ENCODE measurements around the gene UGT1A3. TPM values are rescaled to one million over a fixed set of nuclear protein-coding genes. Genes with fewer than 3 reads are reported as not detected.

Gene UGT1A3
- total RNA-seq, 1 experiment from 2014 or later: 5.9 TPM

DNA sequence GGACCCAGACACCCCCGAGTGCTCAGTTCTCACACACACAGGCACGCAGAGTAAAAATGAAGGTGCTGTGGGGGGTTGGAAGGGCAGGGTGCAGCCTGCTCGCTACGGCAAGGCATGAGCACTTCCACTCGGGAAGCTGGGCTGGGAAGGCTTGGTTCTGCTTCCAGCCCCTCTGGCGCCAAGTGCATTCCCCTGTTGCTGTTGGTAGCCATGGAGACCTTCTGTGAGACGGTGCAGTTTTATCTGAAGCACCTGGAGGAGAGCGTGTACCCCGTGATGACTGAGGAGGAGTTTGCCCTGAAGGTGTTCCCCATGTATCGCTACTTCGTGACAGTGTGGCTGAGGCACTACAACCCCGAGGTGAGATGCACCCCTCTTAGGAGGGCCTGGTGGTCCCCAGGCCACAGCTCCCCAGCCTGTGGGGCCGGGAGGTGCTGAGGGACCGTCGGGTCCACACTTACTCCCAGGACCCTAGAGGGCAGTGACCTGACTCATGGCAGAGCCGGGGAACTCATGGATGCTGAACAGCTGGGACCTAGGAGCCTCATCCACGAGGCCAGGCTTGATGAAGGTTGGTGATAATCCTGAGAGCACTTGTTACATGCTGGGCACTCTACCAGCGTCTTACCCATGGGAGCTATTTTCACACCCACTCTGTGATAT is 64.8 kb downstream of the UGT1A3 start:
- peaks cover 6% of the 10 kb centered on the region for H3K36me3 Mint-ChIP-seq (ENCODE audit: insufficient read depth, unreplicated experiment)
- CTCF ChIA-PET: no interaction called here
- intact Hi-C loops (cut with micrococcal nuclease; ENCODE audit: unreplicated experiment): no loop called here

DNA sequence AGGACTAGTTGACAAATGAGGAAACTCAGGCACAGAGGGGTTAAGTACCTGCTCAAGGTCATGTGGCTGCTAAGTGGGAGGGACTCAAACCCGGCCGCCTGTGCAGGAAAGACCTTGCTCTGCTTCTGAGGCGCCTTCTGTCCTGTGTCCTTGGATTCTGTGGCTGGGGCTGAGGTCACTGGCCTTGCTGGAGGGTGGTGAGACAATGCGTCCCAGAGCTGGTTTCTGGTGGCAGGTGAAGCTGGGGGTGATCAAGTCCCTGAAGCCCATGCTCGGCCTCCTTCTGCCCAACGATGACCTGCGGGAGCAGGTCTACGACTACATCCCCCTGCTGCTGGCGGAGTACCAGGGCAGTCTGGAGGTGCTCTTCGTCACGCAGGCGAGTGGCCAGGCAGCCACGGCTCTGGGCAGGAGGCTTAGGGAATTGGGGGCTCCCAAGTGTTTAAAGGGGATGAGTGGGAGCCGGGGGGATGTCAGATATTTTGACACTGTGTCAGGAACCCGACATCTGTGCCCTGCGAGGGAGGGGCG is 65.4 kb downstream of the UGT1A3 start:
- Mint-ChIP-seq H3K4me3 (ENCODE audit: low read depth, unreplicated experiment) (no peak overlapping the region), H3K9me3 (ENCODE audit: low read depth, unreplicated experiment) (no peaks in the 10 kb centered on the region), H3K36me3 (ENCODE audit: insufficient read depth, unreplicated experiment) (peaks cover 2% of the 10 kb centered on the region), H3K27ac (ENCODE audit: unreplicated experiment) (no peak overlapping the region), H3K27me3 (ENCODE audit: unreplicated experiment) (peaks cover 10% of the 10 kb centered on the region), H3K4me1 (ENCODE audit: low read depth, unreplicated experiment) (no peaks in the 10 kb centered on the region)
- BruUV-seq (replicated peaks): no TSS peak
- intact Hi-C loops (cut with micrococcal nuclease; ENCODE audit: unreplicated experiment): no loop called here
- TF ChIP-seq, protein P1, sequence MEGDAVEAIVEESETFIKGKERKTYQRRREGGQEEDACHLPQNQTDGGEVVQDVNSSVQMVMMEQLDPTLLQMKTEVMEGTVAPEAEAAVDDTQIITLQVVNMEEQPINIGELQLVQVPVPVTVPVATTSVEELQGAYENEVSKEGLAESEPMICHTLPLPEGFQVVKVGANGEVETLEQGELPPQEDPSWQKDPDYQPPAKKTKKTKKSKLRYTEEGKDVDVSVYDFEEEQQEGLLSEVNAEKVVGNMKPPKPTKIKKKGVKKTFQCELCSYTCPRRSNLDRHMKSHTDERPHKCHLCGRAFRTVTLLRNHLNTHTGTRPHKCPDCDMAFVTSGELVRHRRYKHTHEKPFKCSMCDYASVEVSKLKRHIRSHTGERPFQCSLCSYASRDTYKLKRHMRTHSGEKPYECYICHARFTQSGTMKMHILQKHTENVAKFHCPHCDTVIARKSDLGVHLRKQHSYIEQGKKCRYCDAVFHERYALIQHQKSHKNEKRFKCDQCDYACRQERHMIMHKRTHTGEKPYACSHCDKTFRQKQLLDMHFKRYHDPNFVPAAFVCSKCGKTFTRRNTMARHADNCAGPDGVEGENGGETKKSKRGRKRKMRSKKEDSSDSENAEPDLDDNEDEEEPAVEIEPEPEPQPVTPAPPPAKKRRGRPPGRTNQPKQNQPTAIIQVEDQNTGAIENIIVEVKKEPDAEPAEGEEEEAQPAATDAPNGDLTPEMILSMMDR (IDR thresholded peaks at IDR 0.05; ENCODE audit: unreplicated experiment): no peak
- no peak for DNase-seq
- CTCF ChIA-PET: no interaction called here

More for the DNA sequence above, 64.8 kb downstream of the UGT1A3 start:
- Mint-ChIP-seq H3K27ac (ENCODE audit: unreplicated experiment) (no peak overlapping the region), H3K4me1 (ENCODE audit: low read depth, unreplicated experiment) (no peaks in the 10 kb centered on the region), H3K4me3 (ENCODE audit: low read depth, unreplicated experiment) (no peak overlapping the region), H3K27me3 (ENCODE audit: unreplicated experiment) (peaks cover 10% of the 10 kb centered on the region), H3K9me3 (ENCODE audit: low read depth, unreplicated experiment) (no peaks in the 10 kb centered on the region)
- no TSS peak for BruUV-seq (replicated peaks)
- no peak for DNase-seq
- TF ChIP-seq, protein P1 (IDR thresholded peaks at IDR 0.05; ENCODE audit: unreplicated experiment): no peak

DNA sequence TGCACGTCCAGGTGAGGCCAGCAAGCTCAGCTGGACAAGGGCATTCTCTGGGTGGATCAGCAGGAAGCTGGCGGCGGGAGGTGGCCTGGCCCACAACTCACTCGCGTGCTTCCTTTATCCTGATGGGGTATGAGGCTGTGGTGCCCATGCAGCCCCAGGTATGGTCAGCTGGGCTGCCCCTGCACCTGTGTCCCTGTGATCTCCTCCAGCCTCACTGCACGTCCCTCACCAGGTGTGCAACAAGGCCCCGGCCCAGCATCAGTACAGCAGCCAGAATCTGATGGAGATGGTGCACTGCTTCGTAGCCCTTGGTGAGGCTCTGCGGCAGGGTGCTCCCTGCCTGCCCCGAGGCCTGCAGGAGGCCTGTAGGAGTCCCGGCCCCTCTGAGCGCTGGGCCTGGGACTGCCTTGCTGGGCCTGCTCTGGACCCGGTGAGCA is 66.9 kb downstream of the UGT1A3 start:
- Mint-ChIP-seq H3K36me3 (ENCODE audit: insufficient read depth, unreplicated experiment) (no peaks in the 10 kb centered on the region), H3K27me3 (ENCODE audit: unreplicated experiment) (peaks cover 2% of the 10 kb centered on the region), H3K9me3 (ENCODE audit: low read depth, unreplicated experiment) (no peaks in the 10 kb centered on the region), H3K4me3 (ENCODE audit: low read depth, unreplicated experiment) (no peak overlapping the region), H3K27ac (ENCODE audit: unreplicated experiment) (no peak overlapping the region), H3K4me1 (ENCODE audit: low read depth, unreplicated experiment) (peaks cover 7% of the 10 kb centered on the region)
- no peak for DNase-seq
- intact Hi-C loops (cut with micrococcal nuclease; ENCODE audit: unreplicated experiment): no loop called here
- TF ChIP-seq, protein P1 (IDR thresholded peaks at IDR 0.05; ENCODE audit: unreplicated experiment): no peak
- CTCF ChIA-PET: interaction anchor here (0.7 kb wide), 1 partner anchor 85 kb away, joined by 6 read pairs; no protein-coding TSS in a partner anchor
- BruUV-seq (replicated peaks): no TSS peak

DNA sequence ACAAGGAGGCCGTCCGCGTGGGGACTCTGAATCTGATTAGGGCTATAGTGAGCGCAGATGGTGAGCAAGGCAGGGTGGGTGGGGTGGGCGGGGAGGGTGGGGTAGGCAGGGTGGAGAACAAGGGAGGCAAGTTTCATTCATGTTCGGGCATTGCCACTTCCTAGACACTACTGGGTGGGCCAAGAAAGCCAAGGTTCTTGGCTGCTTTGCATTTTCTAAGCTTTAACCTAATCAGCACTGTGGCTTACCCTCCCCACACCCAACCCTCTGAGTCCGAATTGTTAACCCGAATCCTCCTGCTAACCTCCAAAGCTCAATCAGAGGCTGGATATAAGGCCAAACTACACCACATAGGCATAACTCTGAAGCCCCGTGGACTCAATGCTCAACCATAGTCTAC is 67.4 kb downstream of the UGT1A3 start:
- no peak overlapping the region for H3K4me3 Mint-ChIP-seq (ENCODE audit: low read depth, unreplicated experiment)
- no peak for DNase-seq
- no peaks in the 10 kb centered on the region for H3K36me3 Mint-ChIP-seq (ENCODE audit: insufficient read depth, unreplicated experiment)
- H3K4me1 Mint-ChIP-seq (ENCODE audit: low read depth, unreplicated experiment): peaks cover 12% of the 10 kb centered on the region
- no TSS peak for BruUV-seq (replicated peaks)
- intact Hi-C loops (cut with micrococcal nuclease; ENCODE audit: unreplicated experiment): no loop called here
- no peaks in the 10 kb centered on the region for H3K9me3 Mint-ChIP-seq (ENCODE audit: low read depth, unreplicated experiment)
- no peaks in the 10 kb centered on the region for H3K27me3 Mint-ChIP-seq (ENCODE audit: unreplicated experiment)
- CTCF ChIA-PET: interaction anchor here (0.7 kb wide), 1 partner anchor 84 kb away, joined by 6 read pairs; no protein-coding TSS in a partner anchor
- TF ChIP-seq, protein P1 (IDR thresholded peaks at IDR 0.05; ENCODE audit: unreplicated experiment): no peak
- H3K27ac Mint-ChIP-seq (ENCODE audit: unreplicated experiment): no peak overlapping the region

All from Calu3 (cell line).